Prostate gland (tissue), 2 donors: ENCODE data around the gene FCHSD2. TPM values are rescaled to one million over a fixed set of nuclear protein-coding genes. Genes with fewer than 3 reads are reported as not detected.
"Not testable (repeated sequence)": the region's sequence is repeated elsewhere in the genome, so short reads cannot be mapped to it uniquely, and the experiment has no call there.

ENCODE experiments used
- DNase-seq: peaks from one replicate; pipeline ENCODE4 v3.0.0-alpha.2; 2019; ENCODE audit warnings: low spot score
- H3K27ac ChIP-seq, 2 donors: fragments of 200-600 bp; sonication (generic); 2 replicates each; pipeline ENCODE4 v1.5.1; 2017 to 2019
- H3K27me3 ChIP-seq: fragments of 200-600 bp; sonication (generic); replicated peaks from 2 replicates; pipeline ENCODE4 v1.5.1; 2019; ENCODE audit not compliant: insufficient read depth
- H3K36me3 ChIP-seq, 2 donors: fragments of 200-600 bp; sonication (generic); 1 replicate in 1 of 2; 2 replicates in 1 of 2; pipeline versions ENCODE4 v1.5.1 to v1.8.1; 2017 to 2019
- H3K4me1 ChIP-seq: fragments of 200-600 bp; sonication (generic); replicated peaks from 2 replicates; pipeline ENCODE4 v1.5.1; 2019
- H3K4me3 ChIP-seq, 2 donors: fragments of 200-600 bp; sonication (generic); 2 replicates each; pipeline ENCODE4 v1.5.1; 2017 to 2019
- H3K9me3 ChIP-seq: fragments of 200-600 bp; sonication (generic); 2 replicates; pipeline ENCODE4 v1.5.1; 2017
- POLR2A ChIP-seq: fragments of 450-650 bp; IDR thresholded peaks from one replicate; pipeline ENCODE4 v1.6.1; 2016; ENCODE audit warnings: antibody characterized with exemption, mild to moderate bottlenecking
- POLR2AphosphoS5 ChIP-seq: sonication (generic); formaldehyde crosslinking; IDR thresholded peaks from one replicate; pipeline ENCODE4 v1.6.1; 2017; ENCODE audit warnings: antibody characterized with exemption
- WGBS: methylation state at CpG from one replicate; pipeline ENCODE4 v1.1.5; 2018; 5-methylcytosine and 5-hydroxymethylcytosine counted together
- intact Hi-C: fragments of 100-400 bp; cut with DNase I; formaldehyde crosslinking; loops from one replicate; pipeline ENCODE4 v1.14.2; 2022
- total RNA-seq, 2 donors: library from RNA; depleted of rRNA; stranded (reverse); fragments of >200 nt; gene quantifications; one replicate each; pipeline ENCODE4 v1.1.0, GENCODE V29; 2016
- TF ChIP-seq, protein P1 (sequence below), 4 experiments: fragments of 200-600 bp in 2 of 4; fragments of 450-650 bp in 2 of 4; sonication (generic) in 2 of 4; IDR thresholded peaks; 1 replicate in 3 of 4; 2 replicates in 1 of 4; pipeline ENCODE4 v1.5.1; 2016 to 2019; ENCODE audit warnings: antibody characterized with exemption in 4 of 4, mild to moderate bottlenecking in 2 of 4, moderate library complexity in 2 of 4

The FCHSD2 gene
- total RNA-seq, 2 donors from 2014 or later, result 9.9 to 45.3 TPM

GRCh38 chr11:72924568-72925190, 217.4 kb downstream of the FCHSD2 start:
- Histone ChIP-seq H3K27me3 (no peaks in the 10 kb centered on the region), H3K9me3 (no peaks in the 10 kb centered on the region), H3K27ac (no peak overlapping the region), H3K4me3 (no peak overlapping the region), H3K4me1 (no peaks in the 10 kb centered on the region), H3K36me3 (no peaks in the 10 kb centered on the region)
- WGBS, result 100% methylated on average over 1 of the region's 1 CpG
- intact Hi-C loops, result loop anchor here (5.0 kb wide), 1 partner anchor 253 kb away; no protein-coding TSS in a partner anchor
- TF ChIP-seq POLR2AphosphoS5, result no peak
- TF ChIP-seq, protein P1, sequence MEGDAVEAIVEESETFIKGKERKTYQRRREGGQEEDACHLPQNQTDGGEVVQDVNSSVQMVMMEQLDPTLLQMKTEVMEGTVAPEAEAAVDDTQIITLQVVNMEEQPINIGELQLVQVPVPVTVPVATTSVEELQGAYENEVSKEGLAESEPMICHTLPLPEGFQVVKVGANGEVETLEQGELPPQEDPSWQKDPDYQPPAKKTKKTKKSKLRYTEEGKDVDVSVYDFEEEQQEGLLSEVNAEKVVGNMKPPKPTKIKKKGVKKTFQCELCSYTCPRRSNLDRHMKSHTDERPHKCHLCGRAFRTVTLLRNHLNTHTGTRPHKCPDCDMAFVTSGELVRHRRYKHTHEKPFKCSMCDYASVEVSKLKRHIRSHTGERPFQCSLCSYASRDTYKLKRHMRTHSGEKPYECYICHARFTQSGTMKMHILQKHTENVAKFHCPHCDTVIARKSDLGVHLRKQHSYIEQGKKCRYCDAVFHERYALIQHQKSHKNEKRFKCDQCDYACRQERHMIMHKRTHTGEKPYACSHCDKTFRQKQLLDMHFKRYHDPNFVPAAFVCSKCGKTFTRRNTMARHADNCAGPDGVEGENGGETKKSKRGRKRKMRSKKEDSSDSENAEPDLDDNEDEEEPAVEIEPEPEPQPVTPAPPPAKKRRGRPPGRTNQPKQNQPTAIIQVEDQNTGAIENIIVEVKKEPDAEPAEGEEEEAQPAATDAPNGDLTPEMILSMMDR (IDR thresholded peaks at IDR 0.05), result peak in 2 of 4 experiments; percentile 56 to 58
- no peak for DNase-seq

- no peak overlapping the region for H3K27ac ChIP-seq
- intact Hi-C loops, result loop anchor here (5.0 kb wide), 1 partner anchor 256 kb away; no protein-coding TSS in a partner anchor
- no peaks in the 10 kb centered on the region for H3K36me3 ChIP-seq
- WGBS, result 45% methylated on average over 5 of the region's 5 CpGs
- H3K9me3 ChIP-seq, result no peaks in the 10 kb centered on the region
- no peaks in the 10 kb centered on the region for H3K27me3 ChIP-seq
- H3K4me3 ChIP-seq, result no peak overlapping the region
- no peak for TF ChIP-seq POLR2A
- no peak for TF ChIP-seq POLR2AphosphoS5
- TF ChIP-seq, protein P1 (IDR thresholded peaks at IDR 0.05), result no peak
- H3K4me1 ChIP-seq, result no peaks in the 10 kb centered on the region
- no peak for DNase-seq
Observed at GRCh38 chr11:72921028-72921716, 220.9 kb downstream of the FCHSD2 start.

DNA sequence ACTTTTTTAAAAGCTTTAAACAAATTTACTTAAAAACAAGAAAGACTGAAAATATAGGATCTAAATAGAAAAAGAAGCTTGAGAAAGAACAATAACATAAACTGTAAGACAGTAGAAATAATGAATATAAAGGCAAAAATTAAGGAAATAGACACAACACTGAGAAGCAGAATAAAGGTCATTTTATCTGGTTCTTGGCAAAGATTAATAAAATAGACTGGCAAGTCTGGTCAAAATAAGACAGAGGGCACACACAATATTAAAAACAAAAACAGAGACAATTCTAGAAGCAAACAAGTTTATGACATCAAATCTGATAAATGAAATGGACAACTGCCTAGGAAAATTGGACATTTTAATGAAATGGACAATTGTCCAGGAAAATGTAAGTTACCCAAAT, 222.1 kb downstream of the FCHSD2 start:
- no peak for DNase-seq
- no peak overlapping the region for H3K4me3 ChIP-seq
- H3K4me1 ChIP-seq, result no peaks in the 10 kb centered on the region
- intact Hi-C loops, result loop anchor here (5.0 kb wide), 1 partner anchor 257 kb away; no protein-coding TSS in a partner anchor
- H3K27ac ChIP-seq, result no peak overlapping the region
- no peaks in the 10 kb centered on the region for H3K9me3 ChIP-seq
- H3K36me3 ChIP-seq, result no peaks in the 10 kb centered on the region
- TF ChIP-seq, protein P1 (IDR thresholded peaks at IDR 0.05), result no peak
- no peak for TF ChIP-seq POLR2AphosphoS5
- no peak for TF ChIP-seq POLR2A
- H3K27me3 ChIP-seq, result no peaks in the 10 kb centered on the region

- no peak for DNase-seq
- Histone ChIP-seq H3K27me3 (no peaks in the 10 kb centered on the region), H3K9me3 (no peaks in the 10 kb centered on the region), H3K36me3 (no peaks in the 10 kb centered on the region), H3K27ac (no peak overlapping the region), H3K4me1 (no peaks in the 10 kb centered on the region), H3K4me3 (no peak overlapping the region)
- TF ChIP-seq POLR2A (no peak), POLR2AphosphoS5 (no peak)
- TF ChIP-seq, protein P1 (IDR thresholded peaks at IDR 0.05), result no peak
- intact Hi-C loops, result no loop called here
Observed at GRCh38 chr11:72918851-72919250, 223.3 kb downstream of the FCHSD2 start.

DNA sequence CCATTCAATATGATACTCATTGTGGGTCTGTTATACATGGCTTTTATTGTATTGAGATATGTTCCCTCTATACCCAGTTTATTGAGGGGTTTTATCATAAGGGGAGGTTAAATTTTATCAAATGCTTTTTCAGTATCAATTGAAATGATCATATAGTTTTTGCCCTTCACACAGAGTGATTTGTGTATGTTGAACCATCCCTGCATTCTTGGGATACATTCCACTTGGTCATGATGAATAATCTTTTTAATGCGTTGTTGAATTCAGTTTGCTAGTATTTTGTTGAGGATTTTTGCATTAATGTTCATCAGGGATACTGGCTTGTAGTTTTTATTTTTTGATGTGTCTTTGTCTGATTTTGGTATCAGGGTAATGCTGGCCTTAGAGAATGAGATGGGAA, 229.9 kb downstream of the FCHSD2 start:
- H3K9me3 ChIP-seq, result no peaks in the 10 kb centered on the region
- intact Hi-C loops, result no loop called here
- WGBS, result 95% methylated on average over 1 of the region's 1 CpG

GRCh38 chr11:72909558-72910388, 232.3 kb downstream of the FCHSD2 start:
- intact Hi-C loops, result not testable (repeated sequence)

More for the DNA sequence above, 229.9 kb downstream of the FCHSD2 start:
- Histone ChIP-seq H3K27me3 (no peaks in the 10 kb centered on the region), H3K4me3 (no peak overlapping the region), H3K27ac (no peak overlapping the region), H3K36me3 (no peaks in the 10 kb centered on the region), H3K4me1 (no peaks in the 10 kb centered on the region)
- DNase-seq, result no peak
- TF ChIP-seq POLR2AphosphoS5, result no peak
- no peak for TF ChIP-seq POLR2A
- TF ChIP-seq, protein P1 (IDR thresholded peaks at IDR 0.05), result no peak

More at GRCh38 chr11:72909558-72910388, 232.3 kb downstream of the FCHSD2 start:
- H3K27ac ChIP-seq, H3K4me3 ChIP-seq, DNase-seq, H3K4me1 ChIP-seq, H3K27me3 ChIP-seq, H3K9me3 ChIP-seq, H3K36me3 ChIP-seq: not testable (repeated sequence)
- WGBS, result 94% methylated on average over 40 of the region's 42 CpGs
